Bronchial epithelial cell (primary cell): ENCODE data around the gene PIGV. TPM values are rescaled to one million over a fixed set of nuclear protein-coding genes. Genes with fewer than 3 reads are reported as not detected.

Experiments used
- DNase-seq: peaks from one replicate; pipeline ENCODE4 v3.0.0-alpha.2; 2010; ENCODE audit warnings: low read depth
- FAIRE-seq: peaks from 2 replicates; lab custom pipeline; 2011; peaks lifted over from hg19 to GRCh38; lab: Jason Lieb, UNC
- H3K27me3 ChIP-seq: 2 replicates; pipeline ENCODE4 v1.5.1; 2011; ENCODE audit warnings: low read length; ENCODE audit not compliant: control insufficient read depth, insufficient read depth
- H3K36me3 ChIP-seq: 2 replicates; pipeline ENCODE4 v1.5.1; 2011; ENCODE audit warnings: low read length; ENCODE audit not compliant: control insufficient read depth, insufficient read depth
- H3K4me3 ChIP-seq: 2 replicates; pipeline ENCODE4 v1.5.1; 2011; ENCODE audit warnings: mild to moderate bottlenecking, low read depth, low read length, control low read depth
- CTCF ChIP-seq: IDR thresholded peaks from 2 replicates; pipeline ENCODE4 v1.5.1; 2011; ENCODE audit warnings: mild to moderate bottlenecking, moderate library complexity, low read length, control low read depth, inconsistent platforms; ENCODE audit not compliant: insufficient read depth, severe bottlenecking
- total RNA-seq: library from RNA; depleted of rRNA; stranded (reverse); fragments of >200 nt; gene quantifications from 2 replicates; pipeline ENCODE4 v1.2.1, GENCODE V29; 2014

The PIGV gene
- total RNA-seq, 1 donor from 2014 or later = 14.2 TPM

DNA sequence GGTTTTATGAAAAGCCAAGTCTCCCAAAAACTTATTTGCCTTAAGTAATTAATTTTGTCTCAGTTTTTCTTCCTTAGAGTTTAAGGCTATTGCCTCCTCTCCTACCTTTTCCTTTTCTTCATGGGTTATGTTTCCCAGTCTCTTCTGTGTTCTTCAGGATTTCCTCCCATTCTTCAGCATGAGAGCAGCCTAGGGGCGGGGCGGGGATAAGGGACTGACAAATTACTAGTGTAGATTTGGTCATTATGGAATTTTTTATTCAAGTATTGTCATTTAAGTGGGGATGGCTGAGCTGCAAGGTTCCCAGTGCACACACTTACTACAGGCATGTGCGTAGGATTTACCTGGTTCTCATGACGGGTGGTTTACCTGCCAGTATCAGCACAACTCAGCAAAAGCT is 35.2 kb upstream of the PIGV start:
- H3K36me3 ChIP-seq = peaks cover 9% of the 10 kb centered on the region
- FAIRE-seq (no peak), DNase-seq (no peak)
- H3K27me3 ChIP-seq = no peaks in the 10 kb centered on the region
- no peak for TF ChIP-seq CTCF
- H3K4me3 ChIP-seq = no peak overlapping the region

DNA sequence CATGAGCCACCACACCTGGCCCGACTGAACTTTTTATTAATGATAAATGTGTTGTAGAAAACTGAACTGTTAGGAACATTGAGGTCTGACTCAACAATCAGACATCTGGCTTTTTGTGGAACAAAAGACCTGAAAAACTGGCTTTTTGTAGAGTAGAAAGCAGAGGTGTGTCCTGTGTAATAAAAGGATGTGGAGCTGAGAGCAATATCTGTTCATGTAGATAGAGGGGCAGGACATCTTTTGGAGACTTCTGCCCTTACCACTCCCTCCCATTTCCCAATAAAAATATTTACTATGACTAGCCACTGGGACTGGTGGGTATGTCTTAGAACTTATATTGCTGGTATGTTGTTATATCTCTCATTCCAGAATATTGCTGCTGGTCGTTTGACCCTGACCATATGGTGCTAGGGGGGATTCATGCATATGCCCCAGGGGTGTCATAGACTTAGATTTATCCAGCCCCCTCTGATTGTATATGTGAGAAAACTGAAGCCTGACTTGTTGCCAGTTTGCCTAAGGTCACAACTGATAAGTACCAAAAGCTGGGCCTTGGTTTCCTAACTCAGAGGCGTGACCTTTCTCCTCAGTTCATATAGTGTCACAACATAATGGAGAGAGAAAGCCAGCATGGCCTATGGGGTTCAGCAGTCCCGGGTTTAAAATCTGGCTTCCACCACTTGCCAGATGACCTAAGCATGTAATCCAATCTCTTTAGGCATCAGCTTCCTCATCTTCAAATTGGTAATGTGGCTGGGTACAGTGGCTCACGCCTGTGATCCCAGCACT is 33.5 kb upstream of the PIGV start:
- no peak for FAIRE-seq
- H3K27me3 ChIP-seq = no peaks in the 10 kb centered on the region
- H3K36me3 ChIP-seq = peaks cover 15% of the 10 kb centered on the region
- DNase-seq = peak; percentile 85
- H3K4me3 ChIP-seq = no peak overlapping the region
- no peak for TF ChIP-seq CTCF

GRCh38 chr1:26758358-26758757 is 29.4 kb upstream of the PIGV start:
- no peak for TF ChIP-seq CTCF
- no peak for FAIRE-seq
- peaks cover 22% of the 10 kb centered on the region for H3K36me3 ChIP-seq
- DNase-seq = no peak
- no peaks in the 10 kb centered on the region for H3K27me3 ChIP-seq
- H3K4me3 ChIP-seq = no peak overlapping the region

DNA sequence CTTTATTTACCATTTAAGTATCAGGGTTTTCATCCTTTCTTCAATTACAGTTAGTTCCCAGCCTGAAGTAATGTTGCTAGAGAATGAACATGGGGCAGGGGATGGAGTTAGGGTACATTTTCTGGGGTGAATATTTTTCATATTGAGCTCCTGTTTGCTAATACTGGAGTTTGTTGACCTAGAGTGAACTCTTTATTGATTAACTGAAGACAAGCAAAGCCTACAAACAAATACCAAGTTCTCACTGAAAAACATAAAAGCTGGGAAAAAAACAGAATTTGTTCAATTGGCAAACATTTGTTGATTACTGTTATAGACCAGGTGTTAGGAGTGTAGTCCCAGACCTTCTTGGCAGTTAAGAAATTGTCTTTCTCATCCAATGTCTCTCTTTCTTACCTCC is 28.2 kb upstream of the PIGV start:
- peaks cover 24% of the 10 kb centered on the region for H3K36me3 ChIP-seq
- TF ChIP-seq CTCF = no peak
- DNase-seq = no peak
- no peak overlapping the region for H3K4me3 ChIP-seq
- H3K27me3 ChIP-seq = no peaks in the 10 kb centered on the region
- FAIRE-seq = no peak

DNA sequence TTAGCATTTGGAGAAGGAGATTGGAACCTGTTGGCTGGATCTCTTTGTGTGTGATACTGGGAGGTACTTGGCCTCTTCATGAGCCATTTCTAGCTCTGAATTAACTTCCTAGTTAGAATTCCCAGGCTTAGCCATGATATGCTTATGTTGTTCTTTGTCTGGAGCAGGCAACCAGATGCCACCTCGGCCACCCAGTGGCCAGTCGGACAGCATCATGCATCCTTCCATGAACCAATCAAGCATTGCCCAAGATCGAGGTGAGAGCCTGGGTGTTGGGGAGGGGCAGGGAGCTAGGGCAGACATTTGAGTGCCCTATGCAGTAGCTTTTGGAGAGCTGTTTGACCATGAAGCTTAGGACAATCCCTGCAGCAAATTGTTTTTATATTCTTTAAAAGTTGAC is 26.5 kb upstream of the PIGV start:
- Histone ChIP-seq H3K4me3 (no peak overlapping the region), H3K36me3 (peaks cover 26% of the 10 kb centered on the region), H3K27me3 (no peaks in the 10 kb centered on the region)
- no peak for FAIRE-seq
- no peak for DNase-seq
- TF ChIP-seq CTCF = peak; percentile 14

DNA sequence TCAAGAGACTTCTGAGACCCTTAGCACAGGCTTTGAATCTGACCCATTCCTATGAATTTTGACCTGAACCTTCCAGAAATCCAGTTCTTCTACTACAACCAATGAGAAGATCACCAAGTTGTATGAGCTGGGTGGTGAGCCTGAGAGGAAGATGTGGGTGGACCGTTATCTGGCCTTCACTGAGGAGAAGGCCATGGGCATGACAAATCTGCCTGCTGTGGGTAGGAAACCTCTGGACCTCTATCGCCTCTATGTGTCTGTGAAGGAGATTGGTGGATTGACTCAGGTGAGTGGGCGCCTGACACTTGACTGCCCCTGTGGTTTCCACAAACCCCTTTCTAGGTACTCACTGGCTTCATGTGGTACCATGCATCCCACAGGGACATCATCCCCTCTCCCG is 20.0 kb upstream of the PIGV start:
- no peak for TF ChIP-seq CTCF
- H3K4me3 ChIP-seq = no peak overlapping the region
- H3K36me3 ChIP-seq = peaks cover 30% of the 10 kb centered on the region
- FAIRE-seq (no peak), DNase-seq (no peak)
- no peaks in the 10 kb centered on the region for H3K27me3 ChIP-seq
